Measurements from ENCODE around the gene BNIP5. TPM values are rescaled to one million over a fixed set of nuclear protein-coding genes. Genes with fewer than 3 reads are reported as not detected.
A peak's percentile ranks its signal among the peaks of the same experiment; 100 is the strongest.

BNIP5 gene
- total RNA-seq, 2 donors from 2014 or later = not detected

GRCh38 chr6:36317623-36318022 lies 19.1 kb downstream of the BNIP5 start:
- Mint-ChIP-seq H3K27me3 (peaks cover 3 to 7% of the 10 kb centered on the region in 2 donors), H3K36me3 (no peaks in the 10 kb centered on the region), H3K4me3 (no peak overlapping the region), H3K4me1 (ENCODE audit: low read depth in 2 of 2) (peaks cover 8 to 11% of the 10 kb centered on the region in 2 donors), H3K27ac (no peak overlapping the region), H3K9me3 (no peaks in the 10 kb centered on the region)
- ATAC-seq (no peak), DNase-seq (ENCODE audit: low spot score) (no peak)

GRCh38 chr6:36315921-36316320 lies 20.8 kb downstream of the BNIP5 start:
- H3K9me3 Mint-ChIP-seq = no peaks in the 10 kb centered on the region
- H3K27ac Mint-ChIP-seq = no peak overlapping the region
- no peaks in the 10 kb centered on the region for H3K36me3 Mint-ChIP-seq
- H3K4me3 Mint-ChIP-seq = no peak overlapping the region
- H3K4me1 Mint-ChIP-seq (ENCODE audit: low read depth in 2 of 2) = peaks cover 8 to 11% of the 10 kb centered on the region in 2 donors
- H3K27me3 Mint-ChIP-seq = peaks cover 7% of the 10 kb centered on the region in 2 donors
- DNase-seq (ENCODE audit: low spot score) (no peak), ATAC-seq (no peak)

GRCh38 chr6:36314221-36315014 lies 22.3 kb downstream of the BNIP5 start:
- Mint-ChIP-seq H3K27ac (peak overlapping the region; percentile 43 to 63), H3K36me3 (no peaks in the 10 kb centered on the region), H3K27me3 (peaks cover 7% of the 10 kb centered on the region in 2 donors), H3K9me3 (no peaks in the 10 kb centered on the region), H3K4me3 (peak overlapping the region; percentile 14), H3K4me1 (ENCODE audit: low read depth in 2 of 2) (peaks cover 8 to 11% of the 10 kb centered on the region in 2 donors)
- ATAC-seq (peak; percentile 84 to 87), DNase-seq (ENCODE audit: low spot score) (no peak)

GRCh38 chr6:36313649-36313936 lies 23.1 kb downstream of the BNIP5 start:
- ATAC-seq (no peak), DNase-seq (ENCODE audit: low spot score) (no peak)
- H3K4me3 Mint-ChIP-seq = no peak overlapping the region
- H3K27me3 Mint-ChIP-seq = peaks cover 7% of the 10 kb centered on the region in 2 donors
- H3K27ac Mint-ChIP-seq = no peak overlapping the region
- H3K4me1 Mint-ChIP-seq (ENCODE audit: low read depth in 2 of 2) = peaks cover 8 to 11% of the 10 kb centered on the region in 2 donors
- no peaks in the 10 kb centered on the region for H3K9me3 Mint-ChIP-seq
- no peaks in the 10 kb centered on the region for H3K36me3 Mint-ChIP-seq

GRCh38 chr6:36312854-36313648 lies 23.6 kb downstream of the BNIP5 start:
- no peak overlapping the region for H3K27ac Mint-ChIP-seq
- peaks cover 8 to 11% of the 10 kb centered on the region in 2 donors for H3K4me1 Mint-ChIP-seq (ENCODE audit: low read depth in 2 of 2)
- no peaks in the 10 kb centered on the region for H3K9me3 Mint-ChIP-seq
- DNase-seq (ENCODE audit: low spot score) = no peak
- no peak overlapping the region for H3K4me3 Mint-ChIP-seq
- peaks cover 5 to 7% of the 10 kb centered on the region in 2 donors for H3K27me3 Mint-ChIP-seq
- ATAC-seq = no peak
- H3K36me3 Mint-ChIP-seq = no peaks in the 10 kb centered on the region

GRCh38 chr6:36309900-36310299 lies 26.8 kb downstream of the BNIP5 start:
- H3K4me1 Mint-ChIP-seq (ENCODE audit: low read depth in 2 of 2) = peaks cover 6 to 8% of the 10 kb centered on the region in 2 donors
- H3K36me3 Mint-ChIP-seq = no peaks in the 10 kb centered on the region
- H3K9me3 Mint-ChIP-seq = no peaks in the 10 kb centered on the region
- ATAC-seq = no peak
- H3K27ac Mint-ChIP-seq = no peak overlapping the region
- peaks cover 0 to 4% of the 10 kb centered on the region in 2 donors for H3K27me3 Mint-ChIP-seq
- DNase-seq (ENCODE audit: low spot score) = no peak
- H3K4me3 Mint-ChIP-seq = no peak overlapping the region

GRCh38 chr6:36309203-36309602 lies 27.5 kb downstream of the BNIP5 start:
- DNase-seq (ENCODE audit: low spot score) (no peak), ATAC-seq (no peak)
- Mint-ChIP-seq H3K27me3 (peaks cover 0 to 4% of the 10 kb centered on the region in 2 donors), H3K9me3 (no peaks in the 10 kb centered on the region), H3K27ac (no peak overlapping the region), H3K4me1 (ENCODE audit: low read depth in 2 of 2) (peaks cover 2 to 4% of the 10 kb centered on the region in 2 donors), H3K4me3 (no peak overlapping the region), H3K36me3 (no peaks in the 10 kb centered on the region)

GRCh38 chr6:36308514-36308913 lies 28.2 kb downstream of the BNIP5 start:
- ATAC-seq (no peak), DNase-seq (ENCODE audit: low spot score) (no peak)
- H3K9me3 Mint-ChIP-seq = no peaks in the 10 kb centered on the region
- no peak overlapping the region for H3K4me3 Mint-ChIP-seq
- no peaks in the 10 kb centered on the region for H3K4me1 Mint-ChIP-seq (ENCODE audit: low read depth in 2 of 2)
- H3K36me3 Mint-ChIP-seq = no peaks in the 10 kb centered on the region
- peaks cover 0 to 4% of the 10 kb centered on the region in 2 donors for H3K27me3 Mint-ChIP-seq
- H3K27ac Mint-ChIP-seq = no peak overlapping the region

GRCh38 chr6:36306375-36306774 lies 30.3 kb downstream of the BNIP5 start:
- Mint-ChIP-seq H3K9me3 (no peaks in the 10 kb centered on the region), H3K36me3 (no peaks in the 10 kb centered on the region), H3K27me3 (peaks cover 6 to 11% of the 10 kb centered on the region in 2 donors)

GRCh38 chr6:36305885-36306284 lies 30.8 kb downstream of the BNIP5 start:
- Mint-ChIP-seq H3K27ac (no peak overlapping the region), H3K4me1 (ENCODE audit: low read depth in 2 of 2) (peaks cover 5 to 8% of the 10 kb centered on the region in 2 donors), H3K9me3 (no peaks in the 10 kb centered on the region), H3K27me3 (peaks cover 6 to 14% of the 10 kb centered on the region in 2 donors), H3K4me3 (no peak overlapping the region), H3K36me3 (no peaks in the 10 kb centered on the region)
- no peak for ATAC-seq
- no peak for DNase-seq (ENCODE audit: low spot score)

More at GRCh38 chr6:36306375-36306774, 30.3 kb downstream of the BNIP5 start:
- no peak for ATAC-seq
- Mint-ChIP-seq H3K4me1 (ENCODE audit: low read depth in 2 of 2) (peaks cover 5 to 8% of the 10 kb centered on the region in 2 donors), H3K4me3 (no peak overlapping the region), H3K27ac (no peak overlapping the region)
- no peak for DNase-seq (ENCODE audit: low spot score)

GRCh38 chr6:36302227-36302976 lies 34.3 kb downstream of the BNIP5 start:
- no peak overlapping the region for H3K27ac Mint-ChIP-seq
- peaks cover 5 to 8% of the 10 kb centered on the region in 2 donors for H3K4me1 Mint-ChIP-seq (ENCODE audit: low read depth in 2 of 2)
- H3K36me3 Mint-ChIP-seq = no peaks in the 10 kb centered on the region
- DNase-seq (ENCODE audit: low spot score) = peak; percentile 89
- no peaks in the 10 kb centered on the region for H3K9me3 Mint-ChIP-seq
- no peak overlapping the region for H3K4me3 Mint-ChIP-seq
- peak; percentile 90 to 91 for ATAC-seq
- H3K27me3 Mint-ChIP-seq = peaks cover 11 to 28% of the 10 kb centered on the region in 2 donors

GRCh38 chr6:36301781-36302180 lies 34.9 kb downstream of the BNIP5 start:
- Mint-ChIP-seq H3K27ac (no peak overlapping the region), H3K27me3 (peaks cover 11 to 28% of the 10 kb centered on the region in 2 donors), H3K9me3 (no peaks in the 10 kb centered on the region), H3K4me1 (ENCODE audit: low read depth in 2 of 2) (peaks cover 5 to 8% of the 10 kb centered on the region in 2 donors), H3K4me3 (no peak overlapping the region), H3K36me3 (no peaks in the 10 kb centered on the region)
- ATAC-seq = peak in 1 of 2 donors; percentile 4
- DNase-seq (ENCODE audit: low spot score) = no peak

GRCh38 chr6:36301085-36301658 lies 35.5 kb downstream of the BNIP5 start:
- DNase-seq (ENCODE audit: low spot score) (no peak), ATAC-seq (no peak)
- H3K27me3 Mint-ChIP-seq = peaks cover 11 to 28% of the 10 kb centered on the region in 2 donors
- H3K4me1 Mint-ChIP-seq (ENCODE audit: low read depth in 2 of 2) = peaks cover 5 to 8% of the 10 kb centered on the region in 2 donors
- H3K4me3 Mint-ChIP-seq = no peak overlapping the region
- no peaks in the 10 kb centered on the region for H3K9me3 Mint-ChIP-seq
- H3K36me3 Mint-ChIP-seq = no peaks in the 10 kb centered on the region
- H3K27ac Mint-ChIP-seq = no peak overlapping the region

Measured in natural killer cell treated with Interleukin-12 subunit alpha and Interleukin-12 subunit beta and Interleukin-15 and Interleukin-18, amount 100 ng/mL, for 72 hours (primary cell).